ENCODE data around the gene NTS.

The NTS gene

GRCh38 chr12:85927166-85927565, 53.1 kb downstream of the NTS start:
- no peak for DNase-seq
